Osteoblast (primary cell): ENCODE results near the gene NDUFAF8. TPM values are rescaled to one million over a fixed set of nuclear protein-coding genes. Genes with fewer than 3 reads are reported as not detected.
A peak's percentile ranks its signal among the peaks of the same experiment; 100 is the strongest.

Experiments
- DNase-seq: peaks from one replicate; pipeline ENCODE4 v3.0.0; 2011; ENCODE audit warnings: low spot score, mixed read lengths; ENCODE audit not compliant: insufficient read length; ENCODE audit errors: missing footprints
- H2AFZ ChIP-seq: 2 replicates; pipeline ENCODE4 v1.6.0; 2011; ENCODE audit warnings: mild to moderate bottlenecking, low read length
- H3K27ac ChIP-seq: 2 replicates; pipeline ENCODE4 v1.5.1; 2011; ENCODE audit warnings: mild to moderate bottlenecking, low read depth, low read length, moderate library complexity
- H3K27me3 ChIP-seq: 2 replicates; pipeline ENCODE4 v1.6.0; 2012; ENCODE audit warnings: mild to moderate bottlenecking, control low read depth, inconsistent platforms, low read length, moderate library complexity; ENCODE audit not compliant: insufficient read depth
- H3K36me3 ChIP-seq: 2 replicates; pipeline ENCODE4 v1.5.1; 2011; ENCODE audit warnings: mild to moderate bottlenecking, low read length, control low read depth, moderate library complexity; ENCODE audit not compliant: insufficient read depth
- H3K4me1 ChIP-seq: 2 replicates; pipeline ENCODE4 v1.5.1; 2011; ENCODE audit warnings: mild to moderate bottlenecking, low read length, control low read depth, moderate library complexity; ENCODE audit not compliant: insufficient read depth
- H3K4me2 ChIP-seq: 2 replicates; pipeline ENCODE4 v1.6.0; 2011; ENCODE audit warnings: mild to moderate bottlenecking, low read length; ENCODE audit not compliant: insufficient read depth
- H3K4me3 ChIP-seq: fragments of 200-600 bp; sonication (generic); 3 replicates; pipeline ENCODE4 v1.5.1; 2012; ENCODE audit warnings: mild to moderate bottlenecking, low read length, inconsistent platforms; ENCODE audit not compliant: insufficient read depth
- H3K79me2 ChIP-seq: 2 replicates; pipeline ENCODE4 v1.6.0; 2012; ENCODE audit warnings: mild to moderate bottlenecking, low read length, control low read depth, inconsistent platforms; ENCODE audit not compliant: insufficient read depth
- H3K9me3 ChIP-seq: 2 replicates; pipeline ENCODE4 v1.5.1; 2011; ENCODE audit warnings: low read depth, low read length, control low read depth
- H4K20me1 ChIP-seq: 2 replicates; pipeline ENCODE4 v1.6.0; 2012; ENCODE audit warnings: mild to moderate bottlenecking, low read length, control low read depth; ENCODE audit not compliant: insufficient read depth
- total RNA-seq: library from RNA; depleted of rRNA; stranded (reverse); fragments of >200 nt; gene quantifications from 2 replicates; pipeline ENCODE4 v1.2.3, GENCODE V29; 2012
- TF ChIP-seq, protein P1 (sequence below): IDR thresholded peaks from 2 replicates; pipeline ENCODE4 v1.5.1; 2011; ENCODE audit warnings: mild to moderate bottlenecking, low read depth, low read length, moderate library complexity; ENCODE audit errors: extremely low read depth

Gene NDUFAF8
- total RNA-seq, 1 donor, result 19.9 TPM

GRCh38 chr17:81229666-81229920 lies 9.5 kb upstream of the NDUFAF8 start:
- Histone ChIP-seq H3K79me2 (no peaks in the 10 kb centered on the region), H3K36me3 (peaks cover 14% of the 10 kb centered on the region), H3K4me1 (no peaks in the 10 kb centered on the region), H3K27me3 (no peaks in the 10 kb centered on the region), H2AFZ (no peak overlapping the region), H3K9me3 (no peaks in the 10 kb centered on the region), H3K27ac (no peak overlapping the region), H3K4me3 (no peak overlapping the region), H4K20me1 (peaks cover 3% of the 10 kb centered on the region), H3K4me2 (no peak overlapping the region)
- DNase-seq, result no peak
- TF ChIP-seq, protein P1, sequence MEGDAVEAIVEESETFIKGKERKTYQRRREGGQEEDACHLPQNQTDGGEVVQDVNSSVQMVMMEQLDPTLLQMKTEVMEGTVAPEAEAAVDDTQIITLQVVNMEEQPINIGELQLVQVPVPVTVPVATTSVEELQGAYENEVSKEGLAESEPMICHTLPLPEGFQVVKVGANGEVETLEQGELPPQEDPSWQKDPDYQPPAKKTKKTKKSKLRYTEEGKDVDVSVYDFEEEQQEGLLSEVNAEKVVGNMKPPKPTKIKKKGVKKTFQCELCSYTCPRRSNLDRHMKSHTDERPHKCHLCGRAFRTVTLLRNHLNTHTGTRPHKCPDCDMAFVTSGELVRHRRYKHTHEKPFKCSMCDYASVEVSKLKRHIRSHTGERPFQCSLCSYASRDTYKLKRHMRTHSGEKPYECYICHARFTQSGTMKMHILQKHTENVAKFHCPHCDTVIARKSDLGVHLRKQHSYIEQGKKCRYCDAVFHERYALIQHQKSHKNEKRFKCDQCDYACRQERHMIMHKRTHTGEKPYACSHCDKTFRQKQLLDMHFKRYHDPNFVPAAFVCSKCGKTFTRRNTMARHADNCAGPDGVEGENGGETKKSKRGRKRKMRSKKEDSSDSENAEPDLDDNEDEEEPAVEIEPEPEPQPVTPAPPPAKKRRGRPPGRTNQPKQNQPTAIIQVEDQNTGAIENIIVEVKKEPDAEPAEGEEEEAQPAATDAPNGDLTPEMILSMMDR, result no peak

DNA sequence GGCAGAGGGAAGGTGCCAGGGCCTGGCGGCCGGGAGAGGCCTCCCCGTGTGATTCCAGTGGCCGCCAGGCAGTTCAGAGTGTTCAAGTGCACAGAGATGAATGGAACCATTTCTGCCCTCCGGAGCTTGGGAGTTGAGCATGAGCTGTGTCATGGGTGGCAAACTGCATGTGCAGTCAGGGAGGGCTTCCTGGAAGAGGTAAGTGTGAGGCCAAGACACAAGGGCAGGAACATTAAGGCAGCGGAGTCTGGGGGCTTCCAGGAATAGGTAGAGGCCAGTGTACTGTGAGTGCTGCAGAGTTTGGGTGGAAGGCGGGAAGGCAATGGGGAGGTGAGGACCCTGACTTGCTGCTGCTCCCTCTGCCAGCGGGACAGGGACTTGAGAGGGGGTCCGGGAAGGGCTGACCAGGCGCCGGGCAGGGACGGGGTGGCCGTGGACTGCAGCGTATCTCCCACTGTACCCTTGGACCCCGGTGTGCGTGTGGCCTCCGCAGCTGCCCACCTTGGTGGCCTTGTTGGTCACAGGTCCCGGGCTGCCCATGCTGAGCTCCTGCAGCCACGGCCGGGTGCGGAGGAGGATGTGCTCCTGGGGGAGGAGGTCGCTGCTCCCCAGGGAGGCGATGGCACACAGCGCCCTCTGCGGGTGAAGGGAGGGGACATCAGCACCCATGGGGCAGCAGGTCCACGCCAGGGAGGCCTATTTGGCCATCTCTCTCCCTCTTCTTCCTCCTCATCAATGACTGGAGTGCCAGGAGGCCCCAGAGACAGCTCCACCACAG lies 8.9 kb upstream of the NDUFAF8 start:
- peak; percentile 78 for DNase-seq
- H3K9me3 ChIP-seq, result no peaks in the 10 kb centered on the region
- no peaks in the 10 kb centered on the region for H3K27me3 ChIP-seq
- H3K27ac ChIP-seq, result no peak overlapping the region
- H3K79me2 ChIP-seq, result peaks cover 4% of the 10 kb centered on the region
- no peak overlapping the region for H2AFZ ChIP-seq
- TF ChIP-seq, protein P1, result no peak
- no peaks in the 10 kb centered on the region for H3K4me1 ChIP-seq
- no peak overlapping the region for H3K4me2 ChIP-seq
- no peak overlapping the region for H3K4me3 ChIP-seq
- H3K36me3 ChIP-seq, result peaks cover 14% of the 10 kb centered on the region
- H4K20me1 ChIP-seq, result peaks cover 3% of the 10 kb centered on the region

DNA sequence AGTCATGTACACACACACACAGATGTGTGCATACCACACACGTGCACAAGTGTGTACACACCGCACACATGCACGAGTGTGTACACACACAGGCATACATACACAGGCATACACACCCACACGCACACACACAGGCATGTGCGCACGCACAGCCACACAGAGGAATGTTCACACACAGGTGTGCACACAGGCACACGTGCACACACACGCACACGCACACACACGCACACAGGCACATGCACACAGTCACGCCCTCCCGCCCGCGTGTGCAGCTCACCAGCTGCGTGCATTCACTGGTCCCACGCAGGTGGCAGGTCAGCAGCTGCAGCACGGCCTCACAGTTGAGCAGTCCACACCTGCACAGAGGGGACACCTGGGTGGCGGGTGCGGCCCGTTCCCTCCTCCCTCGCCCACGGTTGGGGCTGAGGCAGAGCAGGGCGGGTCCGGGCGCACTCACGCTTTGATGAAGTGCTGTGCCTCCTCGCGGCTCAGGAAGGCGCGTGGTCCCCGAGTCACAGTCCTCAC lies 7.9 kb upstream of the NDUFAF8 start:
- TF ChIP-seq, protein P1, result no peak
- Histone ChIP-seq H2AFZ (no peak overlapping the region), H3K27ac (no peak overlapping the region)

DNA sequence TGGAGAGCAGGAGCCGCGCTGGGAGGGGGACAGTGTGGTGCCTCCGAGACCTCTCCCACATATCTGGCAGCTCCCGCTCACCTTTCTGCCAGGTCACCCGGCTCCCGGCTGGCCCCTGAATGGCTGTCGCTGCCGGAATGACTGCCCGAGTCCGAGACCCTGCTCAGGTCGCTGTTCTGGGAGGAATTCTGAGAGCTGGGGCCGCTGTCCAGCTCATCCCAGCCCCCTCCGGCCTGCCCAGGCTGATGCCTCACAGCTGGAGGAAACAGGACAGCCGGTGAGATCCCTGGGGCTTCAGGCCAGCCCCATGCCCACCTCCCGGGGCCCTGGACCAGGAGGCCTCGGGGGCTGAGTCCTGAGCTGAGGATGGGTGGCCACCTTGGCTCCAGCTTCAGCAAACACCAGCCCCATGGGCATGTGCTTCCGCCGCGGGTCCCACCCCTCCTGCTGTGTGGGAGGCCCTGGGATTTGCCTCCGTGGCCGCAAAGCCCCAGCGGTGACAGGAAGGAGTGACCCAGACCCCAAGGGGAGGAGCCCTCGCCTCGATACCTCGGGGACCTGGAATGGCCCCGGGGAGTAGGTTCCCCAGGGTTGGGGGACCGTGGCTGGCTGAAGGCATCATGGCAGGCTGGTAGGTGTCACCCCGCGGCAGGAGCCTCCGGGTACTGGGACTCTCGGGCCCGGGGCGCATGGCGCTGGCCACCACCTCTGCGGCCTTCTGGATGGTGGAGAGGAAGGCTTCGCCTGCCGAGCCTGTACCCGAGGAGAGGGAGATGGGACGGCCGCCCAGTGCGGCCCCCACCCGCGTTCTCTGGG lies 7.1 kb upstream of the NDUFAF8 start:
- peaks cover 22% of the 10 kb centered on the region for H3K79me2 ChIP-seq
- no peaks in the 10 kb centered on the region for H3K9me3 ChIP-seq
- no peak overlapping the region for H3K4me2 ChIP-seq
- H2AFZ ChIP-seq, result no peak overlapping the region
- H3K4me3 ChIP-seq, result no peak overlapping the region
- no peak overlapping the region for H3K27ac ChIP-seq
- DNase-seq, result no peak
- no peaks in the 10 kb centered on the region for H3K4me1 ChIP-seq
- TF ChIP-seq, protein P1, result no peak
- no peaks in the 10 kb centered on the region for H3K27me3 ChIP-seq
- H3K36me3 ChIP-seq, result peaks cover 14% of the 10 kb centered on the region
- H4K20me1 ChIP-seq, result peaks cover 7% of the 10 kb centered on the region

More for the DNA sequence above, 7.9 kb upstream of the NDUFAF8 start:
- Histone ChIP-seq H3K4me1 (no peaks in the 10 kb centered on the region), H4K20me1 (peaks cover 7% of the 10 kb centered on the region), H3K36me3 (peaks cover 14% of the 10 kb centered on the region), H3K4me3 (no peak overlapping the region), H3K79me2 (peaks cover 14% of the 10 kb centered on the region), H3K4me2 (no peak overlapping the region), H3K27me3 (no peaks in the 10 kb centered on the region), H3K9me3 (no peaks in the 10 kb centered on the region)
- no peak for DNase-seq
